ENCODE results near the gene TUSC2.

- no peak for TF ChIP-seq CTCF (IDR thresholded peaks at IDR 0.05)
- TF ChIP-seq ZFX (IDR thresholded peaks at IDR 0.05; ENCODE audit: borderline replicate concordance): no peak
Observed at GRCh38 chr3:50296721-50297383, 31.2 kb downstream of the TUSC2 start.
